IPS-NIHi7 (cell line): ENCODE results near the gene PKNOX2.

Experiments
- DNase-seq: peaks from one replicate; pipeline ENCODE4 v3.0.0; 2012; ENCODE audit warnings: mixed read lengths; ENCODE audit errors: extremely low spot score

The PKNOX2 gene

GRCh38 chr11:125433454-125434121, 269.0 kb downstream of the PKNOX2 start:
- peak; percentile 86 for DNase-seq

GRCh38 chr11:125435461-125436238, 271.1 kb downstream of the PKNOX2 start:
- DNase-seq: peak; percentile 48

- DNase-seq: peak; percentile 60
Measured at GRCh38 chr11:125441648-125442410, 277.3 kb downstream of the PKNOX2 start.

- no peak for DNase-seq
Measured at GRCh38 chr11:125442946-125443345, 278.4 kb downstream of the PKNOX2 start.

GRCh38 chr11:125443767-125444311, 279.3 kb downstream of the PKNOX2 start:
- DNase-seq: peak; percentile 60

GRCh38 chr11:125445731-125446130, 281.2 kb downstream of the PKNOX2 start:
- no peak for DNase-seq

- no peak for DNase-seq
Measured at GRCh38 chr11:125446279-125446678, 281.7 kb downstream of the PKNOX2 start.

- no peak for DNase-seq
Measured at GRCh38 chr11:125447721-125448120, 283.2 kb downstream of the PKNOX2 start.

GRCh38 chr11:125448136-125448535, 283.6 kb downstream of the PKNOX2 start:
- peak; percentile 7 for DNase-seq

GRCh38 chr11:125449565-125449964, 285.0 kb downstream of the PKNOX2 start:
- no peak for DNase-seq

GRCh38 chr11:125451400-125452124, 287.0 kb downstream of the PKNOX2 start:
- peak; percentile 87 for DNase-seq

- DNase-seq: peak; percentile 7
Measured at GRCh38 chr11:125452125-125452470, 287.5 kb downstream of the PKNOX2 start.

GRCh38 chr11:125454047-125454446, 289.5 kb downstream of the PKNOX2 start:
- peak; percentile 5 for DNase-seq

GRCh38 chr11:125455851-125456250, 291.3 kb downstream of the PKNOX2 start:
- DNase-seq: no peak

- DNase-seq: peak; percentile 39
Measured at GRCh38 chr11:125457814-125458343, 293.3 kb downstream of the PKNOX2 start.

- DNase-seq: no peak
Measured at GRCh38 chr11:125460275-125460674, 295.7 kb downstream of the PKNOX2 start.

GRCh38 chr11:125463590-125464269, 299.2 kb downstream of the PKNOX2 start:
- no peak for DNase-seq

- DNase-seq: no peak
Measured at GRCh38 chr11:125464270-125464662, 299.7 kb downstream of the PKNOX2 start.

GRCh38 chr11:125464666-125465065, 300.1 kb downstream of the PKNOX2 start:
- no peak for DNase-seq

GRCh38 chr11:125465255-125465654, 300.7 kb downstream of the PKNOX2 start:
- DNase-seq: peak; percentile 49

- no peak for DNase-seq
Measured at GRCh38 chr11:125465701-125466100, 301.1 kb downstream of the PKNOX2 start.
